Medulla oblongata (tissue), 1 donor: Measurements from ENCODE around the gene KAZN.

Experiments
- DNase-seq: peaks from one replicate; pipeline ENCODE4 v3.0.0-alpha.2; 2015; ENCODE audit errors: extremely low spot score

Gene KAZN

DNA sequence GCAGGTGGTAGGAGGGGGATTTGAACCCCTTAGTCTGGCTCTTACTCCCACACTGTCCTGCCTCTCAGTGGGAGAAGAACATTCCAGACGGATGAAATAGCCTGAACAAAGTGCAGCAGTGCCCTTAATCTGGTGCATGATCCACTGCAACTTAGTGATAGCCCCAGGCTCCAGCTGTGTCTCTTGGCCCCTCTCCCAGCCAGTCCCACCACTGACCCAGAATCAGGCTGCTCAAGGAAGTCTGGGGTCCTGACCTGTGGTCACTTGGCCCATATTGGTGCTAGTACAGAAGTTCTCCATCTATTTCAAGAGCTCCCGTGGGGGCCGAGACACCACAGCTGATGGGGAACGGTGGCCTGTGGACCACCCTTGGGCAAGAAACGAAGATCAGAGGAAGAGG lies 255.0 kb downstream of the KAZN start:
- DNase-seq: no peak

DNA sequence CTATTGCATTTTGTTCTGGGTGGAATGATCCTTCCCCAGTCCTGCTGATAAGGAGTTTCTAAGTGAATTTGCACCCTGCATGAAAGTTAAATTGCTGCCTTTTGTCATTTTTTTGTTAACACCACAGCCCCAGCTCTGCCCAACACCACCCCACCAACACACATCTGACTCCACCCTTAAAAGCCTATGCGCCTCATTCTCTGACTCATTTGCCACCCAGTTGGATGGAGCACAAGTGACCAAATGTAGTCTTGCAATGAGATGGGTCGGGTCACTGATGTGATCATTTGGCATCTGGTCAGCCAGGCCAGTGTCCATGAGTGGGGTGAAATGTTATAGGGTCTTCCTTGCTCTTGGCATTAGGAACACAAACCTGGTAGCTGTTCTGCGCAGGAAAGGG lies 256.8 kb downstream of the KAZN start:
- no peak for DNase-seq

DNA sequence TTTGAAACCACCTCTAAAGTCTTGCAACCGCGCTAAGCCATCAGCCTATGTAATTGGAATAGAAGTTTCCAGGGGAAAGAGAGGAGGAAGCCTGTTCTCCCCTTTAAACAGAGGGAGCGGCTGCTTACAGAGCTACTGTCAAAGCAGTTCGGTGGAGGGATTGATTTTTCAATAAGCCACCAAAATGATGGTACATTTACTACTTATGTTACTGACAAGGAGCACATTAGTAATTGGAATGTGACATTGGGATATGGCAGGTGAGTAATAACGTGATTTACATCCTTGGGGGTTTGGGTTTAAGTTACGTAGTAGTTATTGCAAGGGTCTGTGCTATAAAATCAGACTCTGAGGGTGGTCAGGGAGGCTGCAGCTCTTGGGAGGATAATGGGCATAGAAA lies 257.3 kb downstream of the KAZN start:
- no peak for DNase-seq

DNA sequence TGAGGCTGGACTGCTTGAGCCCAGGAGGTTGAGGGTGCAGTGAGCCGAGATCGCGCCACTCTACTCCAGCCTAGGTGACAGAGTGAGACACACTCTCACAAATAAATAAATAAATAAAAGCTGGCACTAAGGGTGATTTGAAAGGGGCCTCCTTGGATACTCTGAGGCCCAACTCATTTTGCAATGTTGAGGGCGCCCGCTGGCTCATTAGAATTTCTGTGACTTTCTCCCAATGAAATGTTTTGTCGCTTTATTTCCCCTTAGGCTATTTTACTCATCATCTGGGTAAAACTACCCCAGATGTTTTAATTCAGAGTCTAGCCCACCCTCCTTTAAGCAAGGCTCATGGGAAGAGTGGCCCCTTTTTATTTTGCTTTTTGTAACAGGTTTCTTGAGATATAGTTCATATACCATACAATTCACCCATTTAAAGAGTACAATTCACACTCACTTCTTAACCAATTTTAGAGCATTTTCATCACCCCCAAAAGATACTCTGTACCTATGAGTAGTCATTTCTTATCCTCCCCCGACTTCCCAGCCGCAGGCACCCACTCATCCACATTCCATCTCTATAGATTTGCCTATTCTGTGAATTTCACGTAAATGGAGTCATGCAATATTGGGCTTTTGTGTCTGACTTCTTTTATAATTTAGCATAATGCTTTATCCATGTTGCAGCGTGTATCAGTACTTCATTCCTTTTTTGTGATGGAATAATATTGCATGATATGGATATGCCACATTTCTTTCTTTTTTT lies 259.1 kb downstream of the KAZN start:
- no peak for DNase-seq

DNA sequence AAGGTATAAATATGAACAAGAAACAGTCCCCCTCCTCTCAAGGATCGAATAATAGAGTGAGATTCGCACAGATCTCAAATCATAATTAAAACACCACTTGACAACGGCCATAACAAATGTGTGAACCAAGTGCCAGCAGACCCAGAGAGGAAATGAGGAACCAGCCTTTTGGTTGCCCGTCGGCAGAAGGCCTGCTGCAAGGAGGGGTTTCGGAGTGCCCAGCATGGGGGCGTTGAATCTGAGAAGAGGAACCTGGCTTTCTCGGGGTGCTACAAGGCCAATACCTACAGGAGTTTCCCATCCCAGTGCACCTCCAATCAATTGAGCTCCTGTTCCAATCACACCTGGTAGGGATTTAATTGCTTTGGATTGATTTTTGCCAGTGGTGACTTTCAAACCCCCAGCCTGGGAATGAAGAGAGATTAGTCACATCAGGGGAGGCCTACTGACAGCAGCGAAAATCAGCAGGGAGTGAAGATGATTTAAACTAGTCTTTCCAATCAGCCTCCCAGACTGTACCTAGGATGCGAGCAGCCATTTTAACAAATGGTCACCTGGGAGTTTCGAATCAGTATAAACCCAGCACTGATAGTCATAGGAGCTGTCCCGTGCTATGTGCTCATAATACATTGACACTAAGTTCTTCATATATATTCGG lies 263.8 kb downstream of the KAZN start:
- no peak for DNase-seq

DNA sequence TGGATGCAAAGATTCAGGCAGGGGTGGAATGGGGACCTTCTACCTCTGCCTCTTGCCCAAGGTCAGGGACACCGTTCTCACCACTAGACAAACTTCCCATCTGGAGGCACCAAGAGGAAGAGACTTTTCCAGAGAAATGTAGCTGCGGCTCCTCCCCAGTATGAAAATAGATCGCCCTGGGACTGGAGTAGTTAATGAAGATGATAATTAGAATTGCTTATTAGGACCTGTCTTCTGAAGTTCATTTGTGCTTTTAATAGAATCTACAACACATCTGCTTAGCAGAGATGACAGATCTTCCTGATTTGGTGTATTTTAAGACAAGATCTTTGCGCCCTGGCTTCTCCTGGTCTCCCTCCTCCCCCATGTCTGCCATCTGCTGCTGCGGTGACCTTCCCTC lies 266.6 kb downstream of the KAZN start:
- no peak for DNase-seq

DNA sequence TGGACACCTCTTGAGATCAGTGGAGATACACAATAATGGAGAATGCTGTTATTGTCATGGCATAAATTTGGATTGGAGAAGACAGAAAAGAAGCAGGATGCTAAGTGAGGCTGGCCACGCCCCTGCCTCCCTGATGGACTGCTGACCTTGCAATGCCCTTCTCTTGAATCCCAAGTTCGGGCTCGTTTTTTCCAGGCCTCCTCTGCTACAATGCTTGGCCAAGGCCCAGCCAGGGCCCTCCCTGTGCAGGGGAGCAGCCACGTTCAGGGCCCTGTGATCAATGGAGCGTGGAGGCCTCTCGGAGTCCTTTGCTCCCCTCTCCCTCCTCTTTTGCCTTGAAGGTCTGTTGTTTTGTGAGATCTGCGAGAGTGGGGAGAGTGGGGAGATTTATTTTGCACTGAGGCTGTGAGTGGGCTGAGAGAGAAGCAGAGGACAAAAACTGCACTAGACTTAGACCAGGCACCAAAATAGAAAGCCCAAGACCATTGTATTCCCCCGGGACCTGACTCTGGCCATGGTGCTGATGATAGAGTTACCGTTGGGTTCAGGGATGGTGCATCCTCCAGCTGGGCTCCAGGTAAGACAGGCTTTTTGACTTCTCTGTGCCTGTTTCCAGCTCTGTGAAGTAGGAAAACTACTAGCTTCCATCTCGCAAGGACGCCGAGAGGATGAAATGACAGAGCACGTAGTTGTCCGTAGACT lies 268.6 kb downstream of the KAZN start:
- no peak for DNase-seq

DNA sequence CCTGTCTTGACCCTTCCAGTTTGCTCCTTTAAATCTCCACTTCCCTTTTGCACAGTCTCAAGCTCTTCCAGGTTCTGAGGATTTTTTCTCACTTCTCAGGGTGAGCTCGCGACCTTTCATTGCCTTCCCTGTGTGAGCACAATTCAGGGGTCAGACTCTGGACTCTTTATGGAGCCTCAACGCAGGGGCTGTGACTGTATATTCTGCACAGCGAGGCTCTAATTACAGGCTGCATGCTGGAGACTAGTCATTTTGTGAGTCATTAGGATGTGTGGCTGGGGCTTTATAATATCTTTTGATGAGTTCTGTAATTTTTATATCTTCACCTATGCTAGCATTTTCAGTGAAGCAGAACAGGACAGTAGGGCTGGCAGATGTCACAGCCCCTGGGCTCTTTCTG lies 270.7 kb downstream of the KAZN start:
- no peak for DNase-seq

DNA sequence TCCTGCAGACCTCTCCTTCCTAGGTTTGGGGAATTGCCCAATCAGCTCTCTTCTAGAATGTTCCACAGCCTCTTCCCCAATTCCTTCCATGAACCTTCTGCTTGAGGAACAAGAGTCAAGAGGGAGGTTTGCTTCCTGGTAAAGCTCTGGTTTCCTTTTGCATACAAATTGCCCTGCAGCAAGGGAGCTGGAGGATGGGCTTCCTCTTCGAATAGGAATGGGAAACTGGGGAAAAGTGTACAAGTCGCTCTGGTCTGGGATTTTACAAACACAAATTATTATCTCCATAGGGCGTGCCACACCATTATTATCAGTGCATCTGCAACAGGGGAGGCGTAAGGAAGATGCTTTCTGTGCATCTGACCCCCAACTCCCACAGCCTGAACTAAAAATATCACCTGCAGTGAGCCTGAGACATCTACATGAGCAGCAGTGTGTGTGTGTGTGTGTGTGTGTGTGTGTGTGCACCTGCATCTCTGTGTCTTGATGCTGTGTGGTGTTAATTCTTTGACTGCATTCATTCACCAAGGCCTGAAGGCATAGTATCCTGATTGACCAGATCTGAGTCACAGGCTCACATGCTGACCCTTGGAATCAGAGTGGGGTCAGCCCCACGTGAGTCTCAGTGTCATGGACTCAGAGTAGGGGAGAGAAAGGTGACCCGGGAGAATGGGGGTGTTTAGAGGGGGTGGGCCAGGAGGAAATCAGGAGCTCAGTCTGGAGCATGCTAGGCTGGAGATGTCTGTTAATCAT lies 272.9 kb downstream of the KAZN start:
- no peak for DNase-seq

DNA sequence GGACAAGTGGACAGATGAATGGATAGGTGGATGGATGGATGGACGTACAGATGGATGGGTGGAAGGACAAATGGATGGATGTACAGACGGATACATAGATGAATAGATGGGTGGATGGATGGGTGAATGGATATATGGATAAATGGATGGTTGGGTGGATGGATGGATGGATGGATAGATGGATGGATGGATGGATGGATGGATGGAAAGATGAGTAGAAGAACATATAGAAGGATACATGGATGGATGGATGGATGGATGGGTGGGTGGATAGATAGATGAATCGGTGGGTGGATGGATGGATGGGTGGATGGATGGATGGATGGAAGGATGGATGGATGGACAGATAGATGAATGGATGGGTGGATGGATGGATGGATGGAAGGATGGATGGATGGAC lies 274.3 kb downstream of the KAZN start:
- no peak for DNase-seq

DNA sequence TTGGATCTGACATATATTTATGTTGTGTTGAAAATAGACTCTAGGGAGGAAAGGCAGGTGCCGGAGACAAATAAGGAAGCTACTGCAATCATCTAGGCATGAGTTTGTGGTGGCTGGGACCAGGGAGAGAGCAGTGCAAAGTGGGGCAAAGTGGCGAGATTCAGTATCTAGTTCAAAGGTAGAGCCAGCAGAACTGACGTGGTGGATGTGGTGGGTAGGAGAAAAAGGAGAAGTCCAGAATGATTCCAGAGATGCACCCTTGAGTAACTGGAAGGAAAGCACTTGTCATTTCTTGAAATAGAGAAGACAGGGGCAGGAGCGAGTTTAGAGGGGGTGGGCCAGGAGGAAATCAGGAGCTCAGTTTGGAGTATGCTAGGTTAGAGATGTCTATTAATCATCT lies 275.2 kb downstream of the KAZN start:
- no peak for DNase-seq

DNA sequence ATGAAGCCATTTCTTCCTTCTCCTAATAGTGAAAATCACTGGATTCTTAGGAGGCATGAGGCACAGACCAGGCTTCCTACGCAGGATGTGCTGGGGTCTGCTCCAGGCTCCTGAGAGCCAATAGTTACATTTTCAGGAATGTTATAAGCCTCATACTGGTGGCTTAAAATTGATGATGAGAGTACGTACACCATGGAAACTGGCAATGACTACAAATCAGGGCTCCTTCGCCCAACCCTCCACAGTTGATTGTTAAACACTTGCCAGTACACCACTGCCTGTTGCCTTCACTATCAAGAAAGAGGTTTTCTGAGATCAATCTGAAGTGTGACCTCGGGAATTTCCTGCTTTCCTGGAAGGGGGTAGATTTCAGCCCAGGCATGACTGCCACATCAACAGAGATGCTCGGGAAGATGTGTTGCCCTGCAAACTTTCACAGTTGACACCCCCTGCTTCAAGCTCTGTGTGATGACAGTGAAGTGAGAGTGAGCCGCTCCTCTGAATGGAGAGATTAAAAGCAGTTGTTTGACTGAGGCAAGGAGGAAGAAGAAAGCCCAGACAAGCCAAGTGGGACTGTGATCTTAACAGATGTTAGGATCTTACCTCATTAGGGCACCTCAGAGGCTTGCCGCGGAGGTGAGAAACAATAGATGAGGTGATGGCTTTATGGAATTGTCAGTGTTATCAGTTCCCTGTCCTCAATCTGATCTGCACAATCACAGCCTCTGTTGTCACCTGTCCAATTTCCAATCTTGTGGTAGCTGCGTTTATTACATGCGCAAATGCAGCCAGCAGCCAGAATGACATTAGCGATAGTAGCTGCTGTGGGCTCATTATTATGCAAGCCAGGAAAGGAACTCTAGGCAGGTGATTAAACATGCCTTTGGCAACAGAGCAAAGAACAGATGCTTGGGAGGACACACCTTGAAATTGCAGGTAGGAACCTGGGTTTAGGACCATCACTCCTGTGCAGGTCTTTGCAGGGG lies 277.3 kb downstream of the KAZN start:
- no peak for DNase-seq

DNA sequence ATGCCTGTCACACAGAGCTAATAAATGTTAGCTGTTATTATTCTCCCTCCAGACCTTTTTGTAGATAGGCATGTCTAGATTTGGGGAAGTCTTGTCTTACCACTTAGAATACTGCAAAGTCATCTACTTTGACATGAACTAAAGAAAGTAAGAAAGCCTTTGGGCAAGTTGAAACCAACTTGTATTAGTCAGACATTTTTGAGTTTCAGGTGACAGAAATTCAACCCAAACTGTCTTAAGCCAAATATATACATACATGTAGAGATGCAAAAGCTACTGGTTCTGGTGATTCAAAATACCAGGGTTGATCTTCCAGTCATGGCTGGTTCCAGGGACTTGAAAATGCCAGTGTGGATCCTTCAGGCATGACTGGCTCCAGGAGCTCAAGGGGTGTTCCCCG lies 278.3 kb downstream of the KAZN start:
- no peak for DNase-seq

DNA sequence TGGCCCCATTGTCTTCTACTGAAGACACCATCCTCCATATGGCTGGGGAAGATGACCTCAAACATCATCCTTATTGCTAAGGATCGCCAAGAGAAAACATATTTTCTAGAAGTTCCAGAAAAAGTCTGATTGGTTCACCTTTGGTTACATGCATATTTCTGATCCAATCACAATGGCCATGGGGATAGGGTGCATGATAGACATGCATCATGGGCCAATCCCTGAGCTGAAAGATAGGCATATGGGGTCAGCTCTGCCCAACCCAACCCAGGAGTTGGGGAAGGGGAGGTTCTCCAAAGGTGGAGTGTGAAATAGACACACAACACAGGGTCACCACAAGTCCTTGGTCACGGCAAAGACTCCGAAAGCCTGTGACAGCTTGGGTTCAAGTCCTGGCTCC lies 278.7 kb downstream of the KAZN start:
- no peak for DNase-seq

DNA sequence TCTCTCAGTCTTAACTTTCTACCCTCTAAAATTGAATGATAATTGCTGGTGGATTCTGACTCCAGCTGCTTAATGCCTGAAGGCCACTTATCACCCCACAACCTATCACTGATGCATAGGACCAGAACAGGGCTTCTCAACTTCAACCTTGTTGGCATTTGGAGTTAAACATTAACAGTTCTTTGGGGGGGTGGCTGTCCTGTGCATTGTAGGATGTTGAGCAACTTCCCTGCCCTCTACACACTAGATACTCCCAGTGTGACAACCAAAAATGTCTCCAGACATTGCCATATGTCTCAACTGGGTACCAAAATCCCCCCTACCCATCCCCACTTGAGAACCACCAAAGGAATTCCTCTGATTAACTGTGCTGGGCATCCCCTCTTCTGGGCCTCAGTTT lies 279.6 kb downstream of the KAZN start:
- DNase-seq: no peak

DNA sequence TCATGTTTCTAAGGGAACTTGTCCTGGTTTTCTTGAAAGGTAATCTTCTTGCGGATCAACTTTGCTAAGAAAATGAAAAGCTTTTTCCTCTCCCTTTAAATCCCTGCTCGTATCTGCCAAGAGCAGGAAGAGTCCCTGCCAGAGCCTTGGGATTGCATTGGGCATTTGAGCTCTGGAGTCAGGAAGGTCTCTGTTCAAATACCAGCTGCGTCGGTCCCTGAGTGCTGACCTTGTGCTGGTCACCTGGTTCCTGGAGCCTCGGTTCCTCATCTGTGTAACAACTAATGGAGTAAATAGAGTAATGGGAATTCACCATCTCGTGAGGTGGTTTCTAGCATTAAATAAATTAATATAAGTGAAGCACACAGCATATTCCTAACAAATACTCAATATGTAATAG lies 280.5 kb downstream of the KAZN start:
- no peak for DNase-seq

DNA sequence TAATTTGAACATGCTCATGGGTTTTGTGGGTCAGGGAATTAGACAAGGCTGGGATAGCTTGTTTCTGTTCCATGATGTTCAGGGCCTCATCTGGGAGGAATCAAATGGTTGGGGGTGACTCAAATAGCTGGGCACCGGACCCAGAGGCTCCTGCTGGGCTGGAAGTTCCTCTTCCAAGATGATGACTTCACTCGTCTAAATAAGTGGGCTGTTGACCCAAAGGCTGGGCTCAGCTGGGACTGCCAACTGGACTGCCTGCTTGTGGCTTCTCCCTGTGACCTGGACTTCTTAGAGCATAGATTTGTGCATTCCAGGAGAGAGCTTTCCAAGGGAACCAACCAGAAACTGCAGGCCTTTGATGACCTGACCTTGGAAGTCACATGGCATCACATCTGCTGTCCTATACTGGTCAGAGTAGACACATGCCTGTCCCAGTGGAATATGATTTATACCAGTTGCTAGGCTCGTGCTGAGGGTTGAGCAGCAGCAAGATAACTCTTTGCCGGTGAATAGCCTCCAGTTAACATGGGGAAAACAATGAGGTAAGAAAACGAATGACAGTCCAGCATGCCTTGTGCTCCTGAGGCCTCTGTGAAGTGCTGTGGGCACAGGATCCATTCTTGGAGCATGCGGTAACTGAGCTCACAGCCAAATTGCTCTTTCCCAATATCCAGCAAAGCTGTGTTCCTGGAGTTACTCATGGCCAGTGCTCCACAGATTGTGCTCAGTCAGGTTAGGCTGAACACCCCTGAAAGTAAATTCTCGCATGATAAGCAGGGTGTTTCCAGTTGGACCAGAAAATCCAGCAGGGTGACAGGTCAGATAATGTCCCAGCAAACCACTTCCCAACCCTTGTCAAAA lies 282.2 kb downstream of the KAZN start:
- DNase-seq: peak; percentile 27

DNA sequence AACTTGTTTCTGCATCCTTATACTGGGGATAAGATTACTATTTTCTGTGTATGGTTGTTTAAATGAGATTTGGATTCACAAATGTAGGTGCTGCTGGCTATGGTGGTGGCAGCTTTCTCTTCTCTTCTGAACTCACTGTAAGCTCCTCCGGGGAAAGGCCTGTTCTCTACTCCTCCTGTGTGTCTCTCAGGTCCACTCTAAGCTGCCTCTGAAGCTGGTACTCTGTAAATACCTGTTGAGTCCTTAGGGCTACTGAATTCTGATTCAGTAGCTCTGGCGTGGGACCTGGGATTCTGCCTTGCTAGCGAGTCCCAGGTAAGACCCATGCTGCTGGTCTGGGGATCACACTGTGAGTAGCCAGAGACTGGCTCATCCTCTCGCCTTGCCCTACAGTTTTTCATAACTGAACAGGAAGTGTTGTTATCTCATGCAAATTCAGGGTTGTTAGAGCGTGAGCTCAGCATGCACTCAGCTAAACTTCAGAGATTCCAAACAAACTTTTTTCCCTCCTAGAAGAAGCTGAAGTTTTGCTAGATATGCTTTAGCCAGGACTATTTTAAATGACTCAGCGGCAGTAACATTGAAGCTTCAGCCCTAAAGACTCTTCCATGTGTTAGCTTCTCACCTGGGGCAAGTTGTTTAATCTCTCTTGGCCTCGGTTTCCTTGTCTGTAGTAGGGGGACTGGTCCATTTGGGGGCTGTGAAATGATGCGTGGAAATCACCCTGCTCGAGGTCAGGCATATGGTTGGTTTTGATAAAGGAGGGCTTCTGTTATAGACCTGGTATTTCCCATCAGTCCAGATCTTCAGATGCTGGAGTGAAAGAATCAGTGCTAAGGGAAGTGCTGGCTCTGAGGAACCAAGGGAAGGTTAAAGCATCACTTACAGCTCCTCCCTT lies 283.5 kb downstream of the KAZN start:
- no peak for DNase-seq

DNA sequence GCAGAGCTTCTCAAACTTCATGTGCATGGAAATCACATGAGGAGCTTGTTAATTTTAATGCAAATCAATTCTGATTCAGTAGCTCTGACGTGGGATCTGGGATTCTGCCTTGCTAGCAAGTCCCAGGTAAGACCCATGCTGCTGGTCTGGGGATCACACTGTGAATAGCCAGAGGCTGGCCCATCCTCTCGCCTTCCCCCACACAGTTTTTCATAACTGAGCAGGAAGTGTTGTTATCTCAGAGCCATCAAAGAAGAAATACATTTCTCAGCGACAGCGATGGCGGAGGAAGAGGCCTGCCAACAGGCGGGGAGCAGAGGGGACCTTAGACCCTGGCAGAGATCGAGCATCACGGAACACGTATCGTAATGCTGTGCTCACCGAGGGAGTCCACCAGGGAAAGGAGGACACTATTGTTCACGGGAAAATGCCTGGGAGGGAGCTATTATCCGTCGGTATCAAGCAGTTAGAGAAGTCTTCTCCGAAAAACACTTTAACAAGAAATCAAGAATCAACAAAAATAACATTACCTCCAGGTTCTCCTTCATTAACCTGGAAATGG lies 286.2 kb downstream of the KAZN start:
- DNase-seq: no peak
